ENCODE data around the gene LONRF2. TPM values are rescaled to one million over a fixed set of nuclear protein-coding genes. Genes with fewer than 3 reads are reported as not detected.

The LONRF2 gene
- total RNA-seq, 4 donors from 2014 or later, result 10.5 to 13.1 (median 12.1) TPM

GRCh38 chr2:100241236-100241635, 81.1 kb downstream of the LONRF2 start:
- Histone ChIP-seq H3K27me3 (no peaks in the 10 kb centered on the region), H3K36me3 (no peaks in the 10 kb centered on the region)

GRCh38 chr2:100240386-100240785, 81.9 kb downstream of the LONRF2 start:
- Histone ChIP-seq H3K4me3 (no peak overlapping the region), H3K27me3 (no peaks in the 10 kb centered on the region), H3K9me3 (peaks cover 0 to under 1% (median 0%) of the 10 kb centered on the region in 4 donors), H3K27ac (no peak overlapping the region), H3K4me1 (peaks cover 0 to 8% (median 6%) of the 10 kb centered on the region in 4 donors), H3K36me3 (no peaks in the 10 kb centered on the region)
- TF ChIP-seq EP300 (IDR thresholded peaks at IDR 0.05) (no peak), POLR2A (IDR thresholded peaks at IDR 0.05) (no peak), CTCF (IDR thresholded peaks at IDR 0.05) (no peak)
- WGBS, 2 donors, result 93 to 94% methylated on average over 10 of the region's 10 CpGs
- DNase-seq (ENCODE audit: low spot score in 2 of 2), result no peak

More at GRCh38 chr2:100241236-100241635, 81.1 kb downstream of the LONRF2 start:
- Histone ChIP-seq H3K27ac (no peak overlapping the region), H3K9me3 (peaks cover 0 to 3% (median 0%) of the 10 kb centered on the region in 4 donors), H3K4me3 (no peak overlapping the region), H3K4me1 (peaks cover 0 to 8% (median 6%) of the 10 kb centered on the region in 4 donors)
- TF ChIP-seq POLR2A (IDR thresholded peaks at IDR 0.05) (no peak), CTCF (IDR thresholded peaks at IDR 0.05) (no peak), EP300 (IDR thresholded peaks at IDR 0.05) (no peak)
- DNase-seq (ENCODE audit: low spot score in 2 of 2), result no peak
- 89 to 91% methylated on average over 5 to 6 of the region's 6 CpGs for WGBS, 2 donors

- Histone ChIP-seq H3K4me1 (peaks cover 0 to 8% (median 6%) of the 10 kb centered on the region in 4 donors), H3K27me3 (no peaks in the 10 kb centered on the region), H3K27ac (no peak overlapping the region), H3K4me3 (no peak overlapping the region), H3K9me3 (no peaks in the 10 kb centered on the region), H3K36me3 (no peaks in the 10 kb centered on the region)
- WGBS, 2 donors, result 81 to 83% methylated on average over 11 to 12 of the region's 12 CpGs
- DNase-seq (ENCODE audit: low spot score in 2 of 2), result no peak
- TF ChIP-seq CTCF (IDR thresholded peaks at IDR 0.05) (no peak), POLR2A (IDR thresholded peaks at IDR 0.05) (no peak), EP300 (IDR thresholded peaks at IDR 0.05) (no peak)
Observed at GRCh38 chr2:100239486-100240210, 82.7 kb downstream of the LONRF2 start.

- H3K36me3 ChIP-seq, result no peaks in the 10 kb centered on the region
- TF ChIP-seq CTCF (IDR thresholded peaks at IDR 0.05), result no peak
- TF ChIP-seq EP300 (IDR thresholded peaks at IDR 0.05), result no peak
- no peak for TF ChIP-seq POLR2A (IDR thresholded peaks at IDR 0.05)
- no peaks in the 10 kb centered on the region for H3K27me3 ChIP-seq
- WGBS, 2 donors, result 90% methylated on average over 8 of the region's 8 CpGs
- no peaks in the 10 kb centered on the region for H3K9me3 ChIP-seq
- no peak for DNase-seq (ENCODE audit: low spot score in 2 of 2)
- H3K27ac ChIP-seq, result no peak overlapping the region
- no peak overlapping the region for H3K4me3 ChIP-seq
- peaks cover 0 to 8% (median 6%) of the 10 kb centered on the region in 4 donors for H3K4me1 ChIP-seq
Observed at GRCh38 chr2:100238471-100238870, 83.8 kb downstream of the LONRF2 start.

GRCh38 chr2:100237770-100238169, 84.5 kb downstream of the LONRF2 start:
- Histone ChIP-seq H3K36me3 (no peaks in the 10 kb centered on the region), H3K4me1 (peaks cover 0 to 4% (median 3%) of the 10 kb centered on the region in 4 donors), H3K27me3 (no peaks in the 10 kb centered on the region), H3K27ac (no peak overlapping the region), H3K9me3 (no peaks in the 10 kb centered on the region), H3K4me3 (no peak overlapping the region)
- TF ChIP-seq CTCF (IDR thresholded peaks at IDR 0.05), result no peak
- TF ChIP-seq EP300 (IDR thresholded peaks at IDR 0.05), result no peak
- TF ChIP-seq POLR2A (IDR thresholded peaks at IDR 0.05), result no peak
- DNase-seq (ENCODE audit: low spot score in 2 of 2), result no peak
- WGBS, 2 donors, result 75 to 80% methylated on average over 8 of the region's 8 CpGs

Data from tibial nerve (tissue), 4 donors.